B cell (primary cell): ENCODE measurements around the gene SIGLEC14. TPM values are rescaled to one million over a fixed set of nuclear protein-coding genes. Genes with fewer than 3 reads are reported as not detected.
"Not testable (repeated sequence)": the region's sequence is repeated elsewhere in the genome, so short reads cannot be mapped to it uniquely, and the experiment has no call there.

Experiments
- ATAC-seq: fragments of 200-7000 bp; cut with Tn5 transposase; one replicate; pipeline ENCODE4 v1.10.0; 2021; ENCODE audit warnings: low read depth, mild to moderate bottlenecking, moderate number of reproducible peaks, moderate library complexity
- CTCF ChIA-PET: fragments of 350-600 bp; sonication (Branson Sonifier 250); formaldehyde crosslinking; loops from one replicate; lab custom pipeline; 2021; ENCODE audit warnings: antibody characterized with exemption, inconsistent platforms; lab: Charles Lee
- POLR2A ChIA-PET: fragments of 350-600 bp; sonication (Branson Sonifier 250); formaldehyde crosslinking; loops from one replicate; lab custom pipeline; 2021; ENCODE audit warnings: antibody characterized with exemption; lab: Charles Lee
- DNase-seq: peaks from one replicate; pipeline ENCODE4 v3.0.0; 2013
- H2AFZ ChIP-seq: 2 replicates; pipeline ENCODE4 v1.6.1; 2012; ENCODE audit warnings: mild to moderate bottlenecking, low read depth, low read length; ENCODE audit not compliant: insufficient read depth, poor library complexity, severe bottlenecking
- H3K27ac ChIP-seq, 2 donors: 1 replicate in 1 of 2; 2 replicates in 1 of 2; pipeline ENCODE4 v1.5.1; 2012 to 2013; ENCODE audit warnings: low read length in 2 of 2, mild to moderate bottlenecking in 2 of 2, moderate library complexity in 1 of 2
- H3K27me3 ChIP-seq, 4 experiments: fragments of 200-600 bp in 1 of 4; sonication (generic) in 1 of 4; replicated peaks in 1 of 4; 1 replicate in 2 of 4; 2 replicates in 2 of 4; pipeline versions ENCODE4 v1.6.1 to v1.7.0; 2013 to 2016; ENCODE audit warnings: low read length in 3 of 4, mild to moderate bottlenecking in 2 of 4, mixed read lengths in 1 of 4, moderate library complexity in 1 of 4; ENCODE audit not compliant: insufficient read depth in 4 of 4, control insufficient read depth in 3 of 4; ENCODE audit errors: control extremely low read depth in 1 of 4
- H3K36me3 ChIP-seq, 2 experiments: replicated peaks in 1 of 2; 1 replicate in 1 of 2; 2 replicates in 1 of 2; pipeline versions ENCODE4 v1.6.1 to v1.7.1; 2013; ENCODE audit warnings: low read length in 1 of 2; ENCODE audit not compliant: insufficient read depth in 2 of 2, control insufficient read depth in 1 of 2; ENCODE audit errors: control extremely low read depth in 1 of 2, extremely low read depth in 1 of 2
- H3K4me1 ChIP-seq, 2 donors: fragments of 200-600 bp in 1 of 2; sonication (generic) in 1 of 2; 1 replicate in 1 of 2; 2 replicates in 1 of 2; pipeline versions ENCODE4 v1.5.1 to v1.6.1; 2013 to 2017; ENCODE audit warnings: low read length in 2 of 2; ENCODE audit not compliant: control insufficient read depth in 2 of 2, insufficient read depth in 2 of 2
- H3K4me2 ChIP-seq: replicated peaks from 2 replicates; pipeline ENCODE3; 2012; ENCODE audit warnings: mild to moderate bottlenecking, low read depth, low read length; ENCODE audit not compliant: poor library complexity, severe bottlenecking
- H3K4me3 ChIP-seq, 5 experiments: fragments of 200-600 bp in 1 of 5; sonication (generic) in 1 of 5; 1 replicate in 3 of 5; 2 replicates in 2 of 5; pipeline versions ENCODE4 v1.5.1 to v1.7.0; 2011 to 2016; ENCODE audit warnings: low read length in 4 of 5, mild to moderate bottlenecking in 4 of 5, low read depth in 2 of 5, control low read depth in 1 of 5, moderate library complexity in 1 of 5; ENCODE audit not compliant: insufficient read depth in 1 of 5; ENCODE audit errors: control extremely low read depth in 1 of 5, extremely low read depth in 1 of 5
- H3K79me2 ChIP-seq: fragments of 200-600 bp; sonication (generic); one replicate; pipeline ENCODE4 v1.6.0; 2016; ENCODE audit warnings: low read length; ENCODE audit not compliant: control insufficient read depth, insufficient read depth
- H3K9ac ChIP-seq: fragments of 200-600 bp; sonication (generic); 2 replicates; pipeline ENCODE4 v1.6.1; 2017; ENCODE audit warnings: mild to moderate bottlenecking, low read length, moderate library complexity
- H3K9me3 ChIP-seq, 3 donors: one replicate each; pipeline versions ENCODE4 v1.6.1 to v1.7.1; 2013; ENCODE audit warnings: low read length in 2 of 3; ENCODE audit not compliant: control insufficient read depth in 2 of 3, insufficient read depth in 1 of 3; ENCODE audit errors: control extremely low read depth in 1 of 3
- H4K20me1 ChIP-seq: 2 replicates; pipeline ENCODE4 v1.6.0; 2012; ENCODE audit warnings: mild to moderate bottlenecking, low read length; ENCODE audit not compliant: insufficient read depth, control insufficient read depth, poor library complexity, severe bottlenecking
- H3K27ac Mint-ChIP-seq: one replicate; pipeline ENCODE4 v1.8.0; 2021; ENCODE audit warnings: mixed read lengths
- H3K27me3 Mint-ChIP-seq: one replicate; pipeline ENCODE4 v1.8.0; 2021; ENCODE audit warnings: mixed read lengths
- H3K4me1 Mint-ChIP-seq: one replicate; pipeline ENCODE4 v1.8.0; 2021; ENCODE audit warnings: mixed read lengths
- H3K4me3 Mint-ChIP-seq: one replicate; pipeline ENCODE4 v1.8.0; 2021; ENCODE audit warnings: mixed read lengths
- H3K9me3 Mint-ChIP-seq: one replicate; pipeline ENCODE4 v1.8.0; 2022; ENCODE audit warnings: mixed read lengths; ENCODE audit not compliant: insufficient read depth
- EZH2 ChIP-seq: IDR thresholded peaks from 2 replicates; pipeline ENCODE4 v1.6.1; 2012; ENCODE audit warnings: borderline replicate concordance, low read depth, mild to moderate bottlenecking, moderate library complexity, low read length; ENCODE audit not compliant: insufficient read depth, poor library complexity, severe bottlenecking
- WGBS: methylation state at CpG from one replicate; pipeline ENCODE4 v1.1.5; 2013; ENCODE audit warnings: missing lambda C conversion rate; ENCODE audit not compliant: insufficient coverage; 5-methylcytosine and 5-hydroxymethylcytosine counted together
- intact Hi-C: fragments of 100-400 bp; cut with micrococcal nuclease; formaldehyde crosslinking; loops from one replicate; pipeline ENCODE4 v1.10.0; 2022
- polyA minus RNA-seq: library from RNA; depleted of rRNA, polyadenylated mRNA; stranded (reverse); fragments of >200 nt; gene quantifications from 2 replicates; pipeline ENCODE4 v1.2.3, GENCODE V29; 2012
- polyA plus RNA-seq: library from polyadenylated mRNA; depleted of rRNA; stranded (reverse); fragments of >200 nt; gene quantifications from 2 replicates; pipeline ENCODE4 v1.2.3, GENCODE V29; 2012
- total RNA-seq, 2 donors: library from RNA; stranded (reverse); fragments of 120-200 nt in 1 of 2; gene quantifications; 1 replicate in 1 of 2; 2 replicates in 1 of 2; pipeline versions ENCODE4 v1.2.3 to v1.2.4, GENCODE V29; 2013 to 2022
- TF ChIP-seq, protein P1 (sequence below): fragments of 200-600 bp; IDR thresholded peaks from one replicate; pipeline ENCODE4 v1.8.0; 2022; ENCODE audit warnings: antibody characterized with exemption, mild to moderate bottlenecking

Gene SIGLEC14, protein sequence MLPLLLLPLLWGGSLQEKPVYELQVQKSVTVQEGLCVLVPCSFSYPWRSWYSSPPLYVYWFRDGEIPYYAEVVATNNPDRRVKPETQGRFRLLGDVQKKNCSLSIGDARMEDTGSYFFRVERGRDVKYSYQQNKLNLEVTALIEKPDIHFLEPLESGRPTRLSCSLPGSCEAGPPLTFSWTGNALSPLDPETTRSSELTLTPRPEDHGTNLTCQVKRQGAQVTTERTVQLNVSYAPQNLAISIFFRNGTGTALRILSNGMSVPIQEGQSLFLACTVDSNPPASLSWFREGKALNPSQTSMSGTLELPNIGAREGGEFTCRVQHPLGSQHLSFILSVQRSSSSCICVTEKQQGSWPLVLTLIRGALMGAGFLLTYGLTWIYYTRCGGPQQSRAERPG
- total RNA-seq (9.2 and 11.2 TPM in 2 replicates), polyA plus RNA-seq (0.29 and 30.0 TPM in 2 replicates), polyA minus RNA-seq (1.4 and 28.2 TPM in 2 replicates)
- total RNA-seq (2013), result 13.6 TPM

DNA sequence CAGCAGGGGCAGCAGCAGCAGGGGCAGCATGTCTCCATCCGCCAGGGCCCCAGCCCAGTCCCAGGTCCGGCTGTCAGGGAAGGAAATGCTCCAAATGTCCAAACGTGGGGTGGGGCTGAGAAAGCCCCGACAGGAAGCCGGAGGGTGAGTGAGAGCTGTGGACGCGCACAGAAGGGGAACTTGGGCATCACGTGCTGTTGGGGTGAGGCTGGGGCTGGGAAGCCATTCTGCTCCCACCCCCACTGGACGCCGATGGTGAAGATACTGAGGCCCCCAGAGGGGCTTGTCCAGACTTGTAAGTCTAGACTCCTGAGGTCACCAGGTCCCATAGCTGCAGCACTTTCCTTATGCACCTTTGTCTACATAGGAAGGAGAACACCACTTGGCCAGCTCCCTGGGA is at the start of gene SIGLEC14:
TSS of gene SIGLEC14 (minus strand) at position 96 of the 400 bp plus-strand sequence. CDS start at position 30, 66 bp downstream.
- peak within 1 kb of the TSS; percentile 80 for H3K9ac ChIP-seq
- H3K4me2 ChIP-seq, result peak within 1 kb of the TSS; percentile 73
- 0% methylated on average over 2 of the region's 10 CpGs for WGBS
- H3K27me3 Mint-ChIP-seq, POLR2A ChIA-PET, H4K20me1 ChIP-seq, H3K79me2 ChIP-seq, H3K9me3 ChIP-seq, intact Hi-C loops, ATAC-seq, H2AFZ ChIP-seq, H3K27me3 ChIP-seq, H3K9me3 Mint-ChIP-seq: not testable (repeated sequence)
- H3K4me1 ChIP-seq, result peaks cover 31 to 68% of the 10 kb centered on the region in 2 donors
- Mint-ChIP-seq H3K4me3 (peak within 1 kb of the TSS; percentile 88), H3K27ac (peak within 1 kb of the TSS; percentile 88), H3K4me1 (peaks cover 62% of the 10 kb centered on the region)
- DNase-seq, result peak; percentile 65
- peak within 1 kb of the TSS; percentile 21 to 61 (median 36) for H3K4me3 ChIP-seq
- peaks cover 0 to 25% of the 10 kb centered on the region in 2 experiments for H3K36me3 ChIP-seq
- peak within 1 kb of the TSS; percentile 66 for H3K27ac ChIP-seq
- CTCF ChIA-PET, result interaction anchor here (1.4 kb wide), 1 partner anchor 11 kb away, joined by 12 read pairs; no protein-coding TSS in a partner anchor

DNA sequence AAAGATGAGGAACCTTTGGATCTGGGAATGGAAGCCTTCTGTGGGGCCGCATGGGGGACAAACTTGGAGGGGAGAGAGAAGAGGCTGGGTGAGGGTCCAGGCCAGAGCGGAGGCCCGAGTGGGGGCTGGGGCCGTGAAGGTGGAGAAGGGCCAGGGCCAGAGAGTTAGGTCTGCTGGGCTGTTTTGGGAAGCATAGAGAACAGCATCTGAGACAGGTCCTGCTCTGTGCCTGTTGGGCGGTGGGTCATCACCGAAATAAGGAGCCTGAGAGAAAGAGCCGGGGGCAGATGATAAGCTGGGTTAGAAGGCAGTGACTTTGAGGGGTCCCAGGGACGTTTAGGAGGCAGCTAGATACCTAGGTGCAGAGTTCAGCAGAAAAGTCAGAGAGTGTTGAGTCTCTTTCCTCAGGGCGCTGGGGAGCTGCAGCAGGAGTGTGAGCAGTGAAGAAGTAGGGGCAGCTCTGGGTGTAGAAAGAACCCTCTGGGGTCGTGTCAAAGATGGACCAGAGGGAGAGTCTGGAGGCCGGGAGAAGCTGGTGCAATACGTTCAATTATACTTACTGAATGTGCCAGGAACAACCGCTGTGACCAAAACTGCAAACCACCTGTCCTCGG is 49.2 kb upstream of the SIGLEC14 start:
- Mint-ChIP-seq H3K27me3 (peaks cover 43% of the 10 kb centered on the region), H3K27ac (no peak overlapping the region), H3K9me3 (no peaks in the 10 kb centered on the region), H3K4me3 (no peak overlapping the region), H3K4me1 (peaks cover 3% of the 10 kb centered on the region)
- no peaks in the 10 kb centered on the region for H3K79me2 ChIP-seq
- no peak for DNase-seq
- intact Hi-C loops, result no loop called here
- no peak overlapping the region for H3K4me2 ChIP-seq
- no peak for TF ChIP-seq EZH2
- TF ChIP-seq, protein P1, sequence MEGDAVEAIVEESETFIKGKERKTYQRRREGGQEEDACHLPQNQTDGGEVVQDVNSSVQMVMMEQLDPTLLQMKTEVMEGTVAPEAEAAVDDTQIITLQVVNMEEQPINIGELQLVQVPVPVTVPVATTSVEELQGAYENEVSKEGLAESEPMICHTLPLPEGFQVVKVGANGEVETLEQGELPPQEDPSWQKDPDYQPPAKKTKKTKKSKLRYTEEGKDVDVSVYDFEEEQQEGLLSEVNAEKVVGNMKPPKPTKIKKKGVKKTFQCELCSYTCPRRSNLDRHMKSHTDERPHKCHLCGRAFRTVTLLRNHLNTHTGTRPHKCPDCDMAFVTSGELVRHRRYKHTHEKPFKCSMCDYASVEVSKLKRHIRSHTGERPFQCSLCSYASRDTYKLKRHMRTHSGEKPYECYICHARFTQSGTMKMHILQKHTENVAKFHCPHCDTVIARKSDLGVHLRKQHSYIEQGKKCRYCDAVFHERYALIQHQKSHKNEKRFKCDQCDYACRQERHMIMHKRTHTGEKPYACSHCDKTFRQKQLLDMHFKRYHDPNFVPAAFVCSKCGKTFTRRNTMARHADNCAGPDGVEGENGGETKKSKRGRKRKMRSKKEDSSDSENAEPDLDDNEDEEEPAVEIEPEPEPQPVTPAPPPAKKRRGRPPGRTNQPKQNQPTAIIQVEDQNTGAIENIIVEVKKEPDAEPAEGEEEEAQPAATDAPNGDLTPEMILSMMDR, result no peak
- no peak overlapping the region for H2AFZ ChIP-seq
- ChIA-PET CTCF (no interaction called here), POLR2A (no interaction called here)
- H3K4me3 ChIP-seq, result no peak overlapping the region
- H3K27ac ChIP-seq, result no peak overlapping the region
- H3K36me3 ChIP-seq, result no peaks in the 10 kb centered on the region
- H3K9ac ChIP-seq, result no peak overlapping the region
- peaks cover 0 to 1% (median 0%) of the 10 kb centered on the region in 3 donors for H3K9me3 ChIP-seq
- no peak for ATAC-seq
- 91% methylated on average over 14 of the region's 14 CpGs for WGBS
- no peaks in the 10 kb centered on the region for H4K20me1 ChIP-seq
- H3K4me1 ChIP-seq, result peaks cover under 1 to 5% of the 10 kb centered on the region in 2 donors
- H3K27me3 ChIP-seq, result peaks cover 0 to 24% (median 0%) of the 10 kb centered on the region in 4 experiments
